Measurements from ENCODE around the gene SRGAP3.

The SRGAP3 gene

DNA sequence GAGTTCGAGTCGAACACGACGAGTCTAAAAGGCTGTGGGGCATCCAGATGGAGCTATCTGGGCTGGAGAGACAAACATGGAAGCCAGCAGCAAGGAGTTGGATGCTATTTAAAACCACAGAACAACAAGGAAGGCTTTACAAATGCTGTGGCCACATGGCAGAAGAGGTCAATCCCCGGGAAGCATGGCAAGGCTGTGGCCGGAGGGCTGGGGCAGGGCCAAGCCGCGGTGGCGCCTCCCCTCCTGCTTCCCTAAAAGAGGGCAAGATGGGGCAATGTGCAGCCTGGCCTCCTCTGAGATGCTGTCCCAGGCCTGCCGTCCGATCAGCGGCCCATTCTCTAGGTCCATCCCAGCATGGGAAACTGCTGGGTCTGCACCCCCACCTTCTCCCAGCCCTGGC is 139.1 kb downstream of the SRGAP3 start:
- TF ChIP-seq KLF16 (tag by site-specific recombination; IDR thresholded peaks at IDR 0.05) = no peak
- TF ChIP-seq ZBTB26 (tag by site-specific recombination; optimal IDR thresholded peaks at IDR 0.05) = no peak
- no peak for TF ChIP-seq KLF10 (tag by site-specific recombination; IDR thresholded peaks at IDR 0.05)
- no peak for TF ChIP-seq HIC1 (tag by site-specific recombination; IDR thresholded peaks at IDR 0.05)
- TF ChIP-seq ZEB2 (tag by site-specific recombination; IDR thresholded peaks at IDR 0.05) = no peak
- no peak for TF ChIP-seq ZNF394 (tag by site-specific recombination; IDR thresholded peaks at IDR 0.05; ENCODE audit: borderline replicate concordance)
- TF ChIP-seq ZNF596 (tag by site-specific recombination; IDR thresholded peaks at IDR 0.05) = no peak
- TF ChIP-seq, protein P1, sequence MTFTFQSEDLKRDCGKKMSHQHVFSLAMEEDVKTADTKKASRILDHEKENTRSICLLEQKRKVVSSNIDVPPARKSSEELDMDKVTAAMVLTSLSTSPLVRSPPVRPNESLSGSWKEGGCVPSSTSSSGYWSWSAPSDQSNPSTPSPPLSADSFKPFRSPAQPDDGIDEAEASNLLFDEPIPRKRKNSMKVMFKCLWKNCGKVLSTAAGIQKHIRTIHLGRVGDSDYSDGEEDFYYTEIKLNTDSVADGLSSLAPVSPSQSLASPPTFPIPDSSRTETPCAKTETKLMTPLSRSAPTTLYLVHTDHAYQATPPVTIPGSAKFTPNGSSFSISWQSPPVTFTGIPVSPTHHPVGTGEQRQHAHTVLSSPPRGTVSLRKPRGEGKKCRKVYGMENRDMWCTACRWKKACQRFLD (tag by site-specific recombination; IDR thresholded peaks at IDR 0.05) = no peak
- no peak for TF ChIP-seq ZNF571 (tag by site-specific recombination; IDR thresholded peaks at IDR 0.05)
- TF ChIP-seq, protein P2, sequence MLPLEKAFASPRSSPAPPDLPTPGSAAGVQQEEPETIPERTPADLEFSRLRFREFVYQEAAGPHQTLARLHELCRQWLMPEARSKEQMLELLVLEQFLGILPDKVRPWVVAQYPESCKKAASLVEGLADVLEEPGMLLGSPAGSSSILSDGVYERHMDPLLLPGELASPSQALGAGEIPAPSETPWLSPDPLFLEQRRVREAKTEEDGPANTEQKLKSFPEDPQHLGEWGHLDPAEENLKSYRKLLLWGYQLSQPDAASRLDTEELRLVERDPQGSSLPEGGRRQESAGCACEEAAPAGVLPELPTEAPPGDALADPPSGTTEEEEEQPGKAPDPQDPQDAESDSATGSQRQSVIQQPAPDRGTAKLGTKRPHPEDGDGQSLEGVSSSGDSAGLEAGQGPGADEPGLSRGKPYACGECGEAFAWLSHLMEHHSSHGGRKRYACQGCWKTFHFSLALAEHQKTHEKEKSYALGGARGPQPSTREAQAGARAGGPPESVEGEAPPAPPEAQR (tag by site-specific recombination; IDR thresholded peaks at IDR 0.05) = no peak
- TF ChIP-seq SP7 (tag by site-specific recombination; IDR thresholded peaks at IDR 0.05) = no peak
- no peak for TF ChIP-seq ATF2 (tag by site-specific recombination; IDR thresholded peaks at IDR 0.05; ENCODE audit: low read depth)
- TF ChIP-seq ZNF843 (tag by site-specific recombination; IDR thresholded peaks at IDR 0.05) = no peak
- no peak for TF ChIP-seq SALL2 (tag by site-specific recombination; IDR thresholded peaks at IDR 0.05; ENCODE audit: borderline replicate concordance)
- H3K4me3 ChIP-seq (ENCODE audit: low read depth, low read length) = no peak overlapping the region
- no peak overlapping the region for H3K27ac ChIP-seq (ENCODE audit: extremely low read depth, low read depth, low read length)
- no peaks in the 10 kb centered on the region for H3K4me1 ChIP-seq (ENCODE audit: control insufficient read depth, insufficient read depth, low read length)
- ChIA-PET CTCF (interaction anchor here (1.3 to 2.0 kb wide), 2 partner anchors 104 to 192 kb away, joined by 3 to 7 read pairs; no protein-coding TSS in a partner anchor), POLR2A (no interaction called here)
- no peaks in the 10 kb centered on the region for H3K9me3 ChIP-seq (ENCODE audit: control insufficient read depth, insufficient read depth, low read depth, low read length)
- no peaks in the 10 kb centered on the region for H3K36me3 ChIP-seq (ENCODE audit: control insufficient read depth in 2 of 2, insufficient read depth in 1 of 2, low read length in 2 of 2)

DNA sequence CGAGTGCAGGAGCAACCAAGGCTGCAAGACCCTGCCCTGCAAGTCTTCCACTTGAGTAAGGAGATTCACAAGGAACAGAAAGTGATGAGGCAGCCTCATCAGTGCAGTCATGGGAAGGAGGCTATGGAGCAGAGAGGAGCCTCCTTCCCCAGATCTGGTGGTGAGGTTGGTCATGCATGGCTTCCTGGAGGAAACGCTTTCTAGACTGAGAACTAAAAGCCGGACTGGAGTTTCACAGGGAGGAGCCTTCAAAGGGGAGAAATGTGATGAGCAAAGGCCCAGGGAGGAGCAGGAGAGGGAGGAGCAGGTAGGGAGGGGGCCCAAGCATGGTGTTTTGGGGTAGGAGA is 139.9 kb downstream of the SRGAP3 start:
- H3K36me3 ChIP-seq (ENCODE audit: control insufficient read depth in 2 of 2, insufficient read depth in 1 of 2, low read length in 2 of 2) = no peaks in the 10 kb centered on the region
- H3K4me3 ChIP-seq (ENCODE audit: low read depth, low read length) = no peak overlapping the region
- POLR2A ChIA-PET = no interaction called here
- H3K27ac ChIP-seq (ENCODE audit: extremely low read depth, low read depth, low read length) = no peak overlapping the region
- no peaks in the 10 kb centered on the region for H3K4me1 ChIP-seq (ENCODE audit: control insufficient read depth, insufficient read depth, low read length)
- CTCF ChIA-PET = interaction anchor here (0.6 to 1.3 kb wide), 2 partner anchors 105 to 958 kb away, joined by 3 read pairs; no protein-coding TSS in a partner anchor
- no peaks in the 10 kb centered on the region for H3K9me3 ChIP-seq (ENCODE audit: control insufficient read depth, insufficient read depth, low read depth, low read length)
- TF ChIP-seq ZNF776 (tag by site-specific recombination; IDR thresholded peaks at IDR 0.05; ENCODE audit: borderline replicate concordance) (no peak), ZNF366 (tag by site-specific recombination; conservative IDR thresholded peaks at IDR 0.05) (no peak), ZNF140 (tag by site-specific recombination; IDR thresholded peaks at IDR 0.05) (no peak), SCRT1 (tag by site-specific recombination; IDR thresholded peaks at IDR 0.05; ENCODE audit: borderline replicate concordance) (no peak), GLIS1 (tag by site-specific recombination; IDR thresholded peaks at IDR 0.05) (no peak), WT1 (tag by site-specific recombination; IDR thresholded peaks at IDR 0.05) (no peak), ZNF341 (tag by site-specific recombination; IDR thresholded peaks at IDR 0.05; ENCODE audit: low read depth) (no peak), ZNF394 (tag by site-specific recombination; IDR thresholded peaks at IDR 0.05; ENCODE audit: borderline replicate concordance) (no peak), ZNF157 (tag by site-specific recombination; IDR thresholded peaks at IDR 0.05) (no peak), ZBTB20 (tag by site-specific recombination; IDR thresholded peaks at IDR 0.05) (no peak), ZNF155 (tag by site-specific recombination; IDR thresholded peaks at IDR 0.05) (no peak), HOXD13 (CRISPR knock-in tag; IDR thresholded peaks at IDR 0.05; ENCODE audit: borderline replicate concordance) (no peak), ZNF677 (tag by site-specific recombination; IDR thresholded peaks at IDR 0.05) (no peak)
- TF ChIP-seq, protein P3, sequence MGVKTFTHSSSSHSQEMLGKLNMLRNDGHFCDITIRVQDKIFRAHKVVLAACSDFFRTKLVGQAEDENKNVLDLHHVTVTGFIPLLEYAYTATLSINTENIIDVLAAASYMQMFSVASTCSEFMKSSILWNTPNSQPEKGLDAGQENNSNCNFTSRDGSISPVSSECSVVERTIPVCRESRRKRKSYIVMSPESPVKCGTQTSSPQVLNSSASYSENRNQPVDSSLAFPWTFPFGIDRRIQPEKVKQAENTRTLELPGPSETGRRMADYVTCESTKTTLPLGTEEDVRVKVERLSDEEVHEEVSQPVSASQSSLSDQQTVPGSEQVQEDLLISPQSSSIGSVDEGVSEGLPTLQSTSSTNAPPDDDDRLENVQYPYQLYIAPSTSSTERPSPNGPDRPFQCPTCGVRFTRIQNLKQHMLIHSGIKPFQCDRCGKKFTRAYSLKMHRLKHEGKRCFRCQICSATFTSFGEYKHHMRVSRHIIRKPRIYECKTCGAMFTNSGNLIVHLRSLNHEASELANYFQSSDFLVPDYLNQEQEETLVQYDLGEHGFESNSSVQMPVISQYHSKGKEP (tag by site-specific recombination; IDR thresholded peaks at IDR 0.05) = no peak
- TF ChIP-seq, protein P4, sequence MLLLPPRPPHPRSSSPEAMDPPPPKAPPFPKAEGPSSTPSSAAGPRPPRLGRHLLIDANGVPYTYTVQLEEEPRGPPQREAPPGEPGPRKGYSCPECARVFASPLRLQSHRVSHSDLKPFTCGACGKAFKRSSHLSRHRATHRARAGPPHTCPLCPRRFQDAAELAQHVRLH (tag by site-specific recombination; IDR thresholded peaks at IDR 0.05) = no peak
